AG09319 (cell line): ENCODE data around the gene BUB1B.

ENCODE experiments used
- DNase-seq: peaks from one replicate; pipeline ENCODE4 v3.0.0-alpha.2; 2010; ENCODE audit warnings: low read depth; ENCODE audit errors: extremely low read depth
- CTCF ChIP-seq: IDR thresholded peaks from 2 replicates; pipeline ENCODE4 v1.5.1; 2011; ENCODE audit warnings: low read depth, mild to moderate bottlenecking, inconsistent platforms, low read length, moderate library complexity

The BUB1B gene

GRCh38 chr15:40198355-40199085 lies 37.7 kb downstream of the BUB1B start:
- TF ChIP-seq CTCF, result no peak
- DNase-seq, result no peak

- TF ChIP-seq CTCF, result no peak
- DNase-seq, result no peak
Measured at GRCh38 chr15:40204100-40204499, 43.2 kb downstream of the BUB1B start.

- peak; percentile 72 for TF ChIP-seq CTCF
- peak; percentile 40 for DNase-seq
Measured at GRCh38 chr15:40217166-40217824, 56.4 kb downstream of the BUB1B start.

GRCh38 chr15:40219801-40220200 lies 58.9 kb downstream of the BUB1B start:
- no peak for TF ChIP-seq CTCF
- no peak for DNase-seq

GRCh38 chr15:40222131-40222530 lies 61.3 kb downstream of the BUB1B start:
- DNase-seq, result no peak
- TF ChIP-seq CTCF, result no peak

- DNase-seq, result no peak
- no peak for TF ChIP-seq CTCF
Measured at GRCh38 chr15:40226736-40227135, 65.9 kb downstream of the BUB1B start.

- no peak for TF ChIP-seq CTCF
- DNase-seq, result no peak
Measured at GRCh38 chr15:40229316-40229715, 68.4 kb downstream of the BUB1B start.
